Endothelial cell (in vitro differentiated cells): ENCODE results near the gene ARHGEF6. TPM values are rescaled to one million over a fixed set of nuclear protein-coding genes. Genes with fewer than 3 reads are reported as not detected.

Experiments
- DNase-seq: peaks from one replicate; pipeline ENCODE4 v3.0.0; 2021; ENCODE audit warnings: low spot score
- H3K27ac Mint-ChIP-seq: one replicate; pipeline ENCODE4 v1.8.0; 2021; ENCODE audit warnings: mixed read lengths, inconsistent platforms; ENCODE audit not compliant: unreplicated experiment
- H3K27me3 Mint-ChIP-seq: one replicate; pipeline ENCODE4 v1.8.0; 2021; ENCODE audit warnings: mild to moderate bottlenecking, moderate library complexity, mixed read lengths, inconsistent platforms; ENCODE audit not compliant: unreplicated experiment
- H3K36me3 Mint-ChIP-seq: one replicate; pipeline ENCODE4 v1.8.0; 2021; ENCODE audit warnings: mild to moderate bottlenecking, low read depth, mixed read lengths, inconsistent platforms; ENCODE audit not compliant: unreplicated experiment
- H3K4me1 Mint-ChIP-seq: one replicate; pipeline ENCODE4 v1.8.0; 2021; ENCODE audit warnings: mild to moderate bottlenecking, mixed read lengths, inconsistent platforms; ENCODE audit not compliant: unreplicated experiment
- H3K4me3 Mint-ChIP-seq: one replicate; pipeline ENCODE4 v1.8.0; 2021; ENCODE audit warnings: mild to moderate bottlenecking, mixed read lengths, inconsistent platforms; ENCODE audit not compliant: unreplicated experiment
- H3K9me3 Mint-ChIP-seq: one replicate; pipeline ENCODE4 v1.8.0; 2021; ENCODE audit warnings: mixed read lengths, inconsistent platforms; ENCODE audit not compliant: unreplicated experiment
- total RNA-seq: library from RNA; stranded (reverse); fragmentation: NEBNext Ultra II Directional; extraction: Animal tissue kit (Norgen Biotek cat#: 25700); gene quantifications from one replicate; pipeline ENCODE4 v1.2.1, GENCODE V29; 2021; ENCODE audit not compliant: unreplicated experiment
- TF ChIP-seq, protein P1 (sequence below): fragments of 200-600 bp; sonication (generic); IDR thresholded peaks from one replicate; pipeline ENCODE4 v1.5.0; 2021; ENCODE audit warnings: antibody characterized with exemption; ENCODE audit not compliant: unreplicated experiment

ARHGEF6 gene
- total RNA-seq, 1 donor from 2014 or later: 18.8 TPM

DNA sequence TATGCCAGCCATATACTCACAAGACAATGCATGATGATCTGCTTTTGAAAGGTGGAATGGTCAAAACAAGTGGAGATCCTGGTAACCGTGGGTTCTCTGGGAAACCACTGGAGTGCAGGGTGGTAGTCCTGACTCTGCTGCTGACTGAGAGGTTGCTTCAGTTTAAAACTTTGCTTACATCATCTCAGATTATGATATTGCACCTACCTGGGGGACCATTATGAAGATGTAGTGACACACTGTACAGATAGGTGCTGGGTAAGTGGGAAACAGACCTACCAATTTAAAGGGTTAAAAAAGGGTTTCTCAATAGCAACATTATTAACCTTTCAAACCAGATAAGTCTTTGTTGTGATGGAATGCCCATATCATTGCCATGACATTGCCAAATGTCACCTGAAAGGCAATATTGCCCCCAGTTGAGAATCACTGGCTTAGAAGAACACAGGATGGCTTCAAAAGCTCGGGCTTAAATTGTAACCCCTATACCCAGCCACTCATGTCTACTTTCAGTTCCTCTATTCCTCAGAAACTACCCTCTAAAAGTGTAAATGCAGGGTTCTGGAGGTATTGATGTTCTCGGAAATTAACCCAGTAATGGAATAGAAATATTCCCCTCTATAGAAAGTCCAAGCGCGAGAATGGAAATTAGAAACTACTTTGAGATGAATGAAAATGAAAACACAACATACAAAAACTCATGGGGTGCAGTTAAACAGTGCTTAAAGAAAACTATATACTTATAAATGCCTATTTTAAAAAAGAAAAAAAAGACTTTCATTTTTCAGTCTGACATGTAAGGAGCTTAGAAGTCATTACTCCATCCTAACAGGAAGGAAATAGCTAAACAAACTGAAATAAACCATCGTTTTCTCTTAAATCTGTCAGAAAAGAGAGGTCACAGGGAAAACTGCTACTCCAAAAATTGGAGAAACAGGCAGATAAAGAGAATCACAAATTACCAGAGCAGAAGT, 65.8 kb downstream of the ARHGEF6 start:
- TF ChIP-seq, protein P1, sequence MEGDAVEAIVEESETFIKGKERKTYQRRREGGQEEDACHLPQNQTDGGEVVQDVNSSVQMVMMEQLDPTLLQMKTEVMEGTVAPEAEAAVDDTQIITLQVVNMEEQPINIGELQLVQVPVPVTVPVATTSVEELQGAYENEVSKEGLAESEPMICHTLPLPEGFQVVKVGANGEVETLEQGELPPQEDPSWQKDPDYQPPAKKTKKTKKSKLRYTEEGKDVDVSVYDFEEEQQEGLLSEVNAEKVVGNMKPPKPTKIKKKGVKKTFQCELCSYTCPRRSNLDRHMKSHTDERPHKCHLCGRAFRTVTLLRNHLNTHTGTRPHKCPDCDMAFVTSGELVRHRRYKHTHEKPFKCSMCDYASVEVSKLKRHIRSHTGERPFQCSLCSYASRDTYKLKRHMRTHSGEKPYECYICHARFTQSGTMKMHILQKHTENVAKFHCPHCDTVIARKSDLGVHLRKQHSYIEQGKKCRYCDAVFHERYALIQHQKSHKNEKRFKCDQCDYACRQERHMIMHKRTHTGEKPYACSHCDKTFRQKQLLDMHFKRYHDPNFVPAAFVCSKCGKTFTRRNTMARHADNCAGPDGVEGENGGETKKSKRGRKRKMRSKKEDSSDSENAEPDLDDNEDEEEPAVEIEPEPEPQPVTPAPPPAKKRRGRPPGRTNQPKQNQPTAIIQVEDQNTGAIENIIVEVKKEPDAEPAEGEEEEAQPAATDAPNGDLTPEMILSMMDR: no peak
- H3K27me3 Mint-ChIP-seq: no peaks in the 10 kb centered on the region
- H3K4me1 Mint-ChIP-seq: peaks cover 5% of the 10 kb centered on the region
- no peak overlapping the region for H3K27ac Mint-ChIP-seq
- no peak overlapping the region for H3K4me3 Mint-ChIP-seq
- no peaks in the 10 kb centered on the region for H3K36me3 Mint-ChIP-seq
- no peak for DNase-seq
- no peaks in the 10 kb centered on the region for H3K9me3 Mint-ChIP-seq

DNA sequence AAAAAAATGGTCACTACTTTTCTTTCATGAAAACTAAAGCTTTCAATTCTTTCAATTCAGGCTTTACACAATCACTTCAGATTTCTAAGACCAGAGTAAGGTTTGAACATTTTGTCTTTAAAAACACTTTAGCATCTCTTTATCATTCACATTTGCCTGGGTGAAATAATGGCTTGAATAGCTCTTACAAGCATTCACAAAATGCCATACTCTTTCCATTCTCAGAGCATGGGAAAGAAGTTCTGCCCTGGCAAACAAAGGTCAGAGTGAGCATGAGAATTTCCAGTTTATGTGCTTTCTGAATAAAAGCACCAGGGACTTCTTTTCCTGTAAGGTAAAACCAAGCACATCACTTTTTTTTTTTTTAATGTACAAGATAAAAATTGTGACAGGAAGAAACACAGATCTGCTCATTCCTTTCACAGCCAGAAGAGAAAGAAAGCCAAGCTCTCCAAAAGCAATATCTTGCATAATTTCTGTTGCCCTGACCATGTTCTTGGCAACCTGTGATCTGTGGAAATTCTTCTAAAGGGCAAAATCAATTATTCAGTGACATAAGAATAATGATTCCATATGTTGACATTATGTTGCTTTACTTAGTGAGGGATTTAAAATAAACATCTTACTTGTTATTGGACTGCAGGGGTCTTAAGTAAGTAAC, 68.0 kb downstream of the ARHGEF6 start:
- H3K9me3 Mint-ChIP-seq: no peaks in the 10 kb centered on the region
- no peak overlapping the region for H3K4me3 Mint-ChIP-seq
- no peak overlapping the region for H3K27ac Mint-ChIP-seq
- H3K36me3 Mint-ChIP-seq: no peaks in the 10 kb centered on the region
- TF ChIP-seq, protein P1: no peak
- no peak for DNase-seq
- H3K27me3 Mint-ChIP-seq: no peaks in the 10 kb centered on the region
- peaks cover 5% of the 10 kb centered on the region for H3K4me1 Mint-ChIP-seq

DNA sequence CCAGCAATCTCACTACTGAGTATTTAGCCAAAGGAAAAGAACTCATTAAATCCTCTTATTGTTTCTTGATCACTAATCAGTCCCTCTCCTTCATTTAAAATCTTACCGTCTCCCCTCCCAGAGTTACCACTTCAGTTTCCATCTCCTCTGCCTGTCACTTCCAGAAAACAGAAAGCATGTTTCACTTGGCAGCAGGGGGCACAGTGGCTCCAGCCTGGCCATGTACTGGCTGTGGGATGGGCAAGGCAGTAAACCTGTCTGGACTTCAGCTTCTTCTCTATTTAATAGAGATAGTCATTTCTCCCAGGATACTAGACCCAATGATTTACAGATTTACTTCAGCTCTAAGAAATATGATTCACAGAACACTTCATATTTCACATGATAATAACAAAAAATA, 69.6 kb downstream of the ARHGEF6 start:
- H3K4me3 Mint-ChIP-seq: no peak overlapping the region
- peak; percentile 24 for DNase-seq
- TF ChIP-seq, protein P1: no peak
- peaks cover 5% of the 10 kb centered on the region for H3K4me1 Mint-ChIP-seq
- H3K9me3 Mint-ChIP-seq: no peaks in the 10 kb centered on the region
- no peak overlapping the region for H3K27ac Mint-ChIP-seq
- no peaks in the 10 kb centered on the region for H3K27me3 Mint-ChIP-seq
- H3K36me3 Mint-ChIP-seq: no peaks in the 10 kb centered on the region

DNA sequence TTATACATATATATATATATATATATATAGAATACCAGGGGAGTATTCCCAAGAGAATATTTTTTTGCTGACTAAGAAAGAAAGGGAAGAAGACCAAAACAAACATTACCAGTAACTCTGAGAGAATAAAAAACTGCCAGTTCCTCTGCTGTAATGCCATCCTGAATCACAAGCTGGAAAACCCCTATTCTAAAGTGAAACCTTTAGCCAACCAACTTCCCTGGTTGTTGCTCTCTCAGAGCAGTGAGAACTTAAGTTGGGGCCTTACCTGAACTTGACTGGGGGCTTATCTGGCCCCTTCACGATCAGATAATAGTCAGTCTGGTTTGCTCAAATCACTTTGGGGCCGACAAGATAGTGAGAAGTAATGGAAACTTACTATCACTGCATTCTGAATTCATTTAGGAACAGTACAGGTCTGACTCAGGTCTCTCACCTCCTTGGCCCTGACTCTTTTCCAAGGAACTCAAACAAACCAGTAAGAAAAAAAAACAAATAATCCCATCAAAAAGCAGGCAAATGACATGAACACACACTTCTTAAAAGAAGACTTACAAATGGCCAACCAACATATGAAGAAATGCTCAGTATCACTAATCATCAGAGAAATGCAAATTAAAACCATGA, 70.3 kb downstream of the ARHGEF6 start:
- no peak overlapping the region for H3K4me3 Mint-ChIP-seq
- H3K4me1 Mint-ChIP-seq: peaks cover 5% of the 10 kb centered on the region
- no peaks in the 10 kb centered on the region for H3K27me3 Mint-ChIP-seq
- TF ChIP-seq, protein P1: no peak
- H3K27ac Mint-ChIP-seq: no peak overlapping the region
- no peaks in the 10 kb centered on the region for H3K36me3 Mint-ChIP-seq
- DNase-seq: no peak
- no peaks in the 10 kb centered on the region for H3K9me3 Mint-ChIP-seq
